Pulmonary artery endothelial cell (primary cell): Measurements from ENCODE around the gene TTLL11. TPM values are rescaled to one million over a fixed set of nuclear protein-coding genes. Genes with fewer than 3 reads are reported as not detected.
A peak's percentile ranks its signal among the peaks of the same experiment; 100 is the strongest.

ENCODE experiments used
- DNase-seq: peaks from one replicate; pipeline ENCODE4 v3.0.0-alpha.2; 2011; ENCODE audit warnings: low read depth, low spot score
- total RNA-seq: library from RNA; depleted of rRNA; stranded (reverse); fragments of >200 nt; gene quantifications from 2 replicates; pipeline ENCODE4 v1.2.3, GENCODE V29; 2014

The TTLL11 gene
- total RNA-seq, 1 donor from 2014 or later = 1.8 TPM

DNA sequence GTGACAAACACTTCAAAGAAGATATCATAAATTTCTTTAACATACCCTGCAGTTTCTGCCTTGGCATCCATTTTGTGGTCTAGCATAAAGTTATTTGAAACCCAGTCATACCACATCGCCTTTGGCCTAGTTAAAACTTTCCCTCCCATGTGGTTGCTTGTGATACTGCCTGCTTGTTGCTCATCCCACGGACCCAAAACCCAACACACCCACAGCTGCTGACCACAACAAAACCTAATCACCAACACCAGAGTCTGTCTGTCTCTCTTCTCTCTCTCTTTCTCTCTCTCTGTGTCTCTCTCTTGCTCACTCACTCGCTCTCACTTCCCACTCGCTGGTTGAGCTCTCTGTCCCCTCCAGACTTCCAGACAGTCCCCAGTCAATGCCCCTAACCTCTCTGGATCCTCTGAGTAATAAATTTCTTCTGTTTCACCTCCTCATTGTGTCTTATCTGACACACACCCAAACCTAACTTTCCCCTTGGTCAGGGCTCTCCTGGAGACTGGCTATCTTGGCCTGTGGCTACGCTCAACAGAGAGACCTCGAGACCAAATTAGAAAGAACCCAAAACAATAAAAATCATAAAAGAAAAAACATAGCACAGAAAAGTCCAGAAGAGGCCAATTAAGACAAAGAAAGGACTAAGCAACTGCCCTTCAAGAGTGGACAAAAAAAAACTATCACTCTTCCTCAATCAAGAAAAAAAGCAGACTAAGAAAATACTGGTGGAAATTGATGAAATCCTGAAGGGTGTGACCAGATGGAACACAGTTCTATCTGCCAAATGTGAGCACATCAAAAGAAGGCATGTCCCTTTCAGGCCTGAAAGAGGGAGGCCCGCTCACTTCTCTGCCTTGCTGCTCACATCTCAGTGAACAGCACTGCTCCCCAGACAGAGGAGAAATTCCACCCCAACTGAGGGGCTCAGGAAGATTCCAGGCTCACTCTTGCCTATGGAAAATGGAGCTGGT is 41.5 kb downstream of the TTLL11 start:
- no peak for DNase-seq

DNA sequence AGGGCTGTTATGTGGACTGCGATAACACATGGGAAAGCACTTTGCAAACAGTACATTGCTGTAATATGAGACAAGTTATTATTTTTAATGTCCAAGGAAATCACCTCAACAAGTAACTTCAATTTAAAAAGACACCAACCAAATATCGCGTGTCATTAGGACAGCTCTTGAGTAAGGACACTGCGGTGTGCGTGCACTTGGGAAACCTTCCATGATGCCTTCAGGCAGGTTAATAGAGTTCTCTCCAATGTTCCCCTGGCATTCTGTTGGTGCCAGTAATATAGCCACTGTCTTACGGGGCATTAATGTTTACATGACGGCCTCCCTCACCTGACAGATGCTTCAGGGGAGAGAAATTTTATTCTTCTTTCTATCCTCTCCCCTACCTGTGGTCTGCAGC is 42.9 kb downstream of the TTLL11 start:
- no peak for DNase-seq

DNA sequence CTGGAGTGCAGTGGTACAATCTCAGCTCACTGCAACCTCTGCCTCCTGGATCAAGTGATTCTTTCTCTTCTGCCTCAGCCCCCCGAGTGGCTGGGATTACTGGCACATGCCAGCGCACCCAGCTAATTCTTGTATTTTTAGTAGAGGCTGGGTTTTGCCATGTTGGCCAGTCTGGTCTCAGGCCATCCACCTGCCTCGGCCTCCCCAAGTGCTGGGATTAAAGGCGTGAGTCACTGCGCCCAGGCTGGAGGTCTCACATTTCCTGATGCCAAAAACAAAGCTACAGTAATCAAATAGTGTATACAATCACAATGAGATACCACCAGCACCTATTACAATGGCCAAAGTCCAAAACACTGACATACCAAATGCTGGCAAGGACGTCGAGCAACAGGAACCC is 51.1 kb downstream of the TTLL11 start:
- DNase-seq = no peak

DNA sequence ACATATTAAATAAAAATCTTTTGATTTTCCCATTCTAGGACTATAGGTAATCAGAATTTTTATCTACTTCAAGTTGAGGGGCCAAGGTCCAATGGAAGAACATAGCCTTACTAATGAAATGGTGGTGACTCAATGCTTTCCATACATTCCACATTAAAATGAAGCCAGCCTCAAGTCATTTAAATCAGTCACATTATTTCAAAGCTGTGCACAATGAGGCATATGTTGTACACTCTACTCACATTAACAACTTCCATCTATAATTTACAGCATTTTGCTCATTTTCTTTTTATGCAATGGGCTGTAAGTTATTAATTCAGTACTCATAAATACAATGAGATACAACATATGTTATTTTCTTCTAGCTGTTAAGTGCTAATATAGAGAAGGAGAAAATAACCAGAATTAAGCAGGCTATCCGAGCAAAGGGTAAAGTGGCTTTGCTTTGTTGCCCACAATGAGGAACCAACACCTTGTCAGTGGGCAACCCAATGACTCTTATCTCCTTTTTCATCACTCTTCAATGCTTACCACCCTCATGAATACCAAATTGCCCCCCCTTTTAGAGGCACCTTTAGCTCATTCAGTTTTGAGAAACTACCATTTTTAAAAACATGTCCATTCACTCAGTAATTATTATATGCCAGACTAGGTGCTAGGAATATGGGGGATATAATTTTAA is 52.4 kb downstream of the TTLL11 start:
- no peak for DNase-seq

DNA sequence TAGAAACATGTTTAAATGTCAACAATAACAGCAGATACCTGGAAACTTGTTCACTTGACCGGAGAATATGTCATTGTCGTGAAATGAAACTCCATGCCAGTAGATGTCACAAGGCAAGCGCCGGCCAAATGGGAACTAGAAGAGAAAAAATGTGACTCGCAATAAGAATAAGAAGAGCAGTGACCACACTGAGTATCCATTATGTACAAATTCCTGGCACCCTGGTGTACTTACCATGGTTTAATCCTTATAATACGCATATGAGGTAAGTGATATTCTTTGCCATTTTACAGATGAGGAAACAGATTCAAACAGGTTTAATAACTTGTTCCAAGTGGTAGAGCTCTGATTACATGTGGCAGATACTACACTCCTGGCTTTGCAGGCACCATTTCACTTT is 53.9 kb downstream of the TTLL11 start:
- DNase-seq = no peak

DNA sequence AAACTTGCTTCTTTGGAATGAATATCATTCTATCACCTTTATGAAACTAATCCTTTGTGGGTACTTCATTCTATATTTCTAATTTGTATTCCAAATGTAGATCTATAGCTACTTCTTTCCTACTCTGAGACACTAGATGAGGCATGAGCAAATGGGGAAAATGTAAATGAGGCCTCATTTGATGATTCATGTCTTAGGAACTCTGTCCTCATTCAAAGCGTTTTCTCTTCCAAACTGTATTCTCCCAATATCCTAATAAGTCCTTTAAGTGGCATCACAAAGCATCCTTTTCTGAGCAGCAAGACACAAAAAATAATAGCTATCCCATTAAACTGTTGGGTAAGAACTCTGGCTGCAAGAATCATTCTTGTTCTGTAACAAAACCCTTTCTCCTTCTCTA is 56.1 kb downstream of the TTLL11 start:
- no peak for DNase-seq

DNA sequence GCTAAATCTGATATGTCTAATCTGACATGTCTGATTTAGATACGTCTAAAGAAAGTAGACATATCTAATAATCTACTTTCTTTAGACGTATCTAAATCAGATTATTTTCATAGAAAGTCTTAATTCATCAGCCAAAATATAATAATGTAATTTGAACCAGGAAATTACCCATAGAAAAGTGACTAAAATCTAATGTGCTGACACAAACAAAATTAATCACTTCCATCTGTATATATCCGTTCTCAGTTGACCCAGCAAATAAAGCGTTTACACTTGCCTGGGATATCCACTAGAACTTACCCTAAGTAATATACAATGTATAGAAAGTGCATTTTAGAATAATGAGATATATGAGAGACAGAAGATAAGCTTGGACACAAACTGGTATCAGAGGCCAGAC is 56.7 kb downstream of the TTLL11 start:
- DNase-seq = no peak

DNA sequence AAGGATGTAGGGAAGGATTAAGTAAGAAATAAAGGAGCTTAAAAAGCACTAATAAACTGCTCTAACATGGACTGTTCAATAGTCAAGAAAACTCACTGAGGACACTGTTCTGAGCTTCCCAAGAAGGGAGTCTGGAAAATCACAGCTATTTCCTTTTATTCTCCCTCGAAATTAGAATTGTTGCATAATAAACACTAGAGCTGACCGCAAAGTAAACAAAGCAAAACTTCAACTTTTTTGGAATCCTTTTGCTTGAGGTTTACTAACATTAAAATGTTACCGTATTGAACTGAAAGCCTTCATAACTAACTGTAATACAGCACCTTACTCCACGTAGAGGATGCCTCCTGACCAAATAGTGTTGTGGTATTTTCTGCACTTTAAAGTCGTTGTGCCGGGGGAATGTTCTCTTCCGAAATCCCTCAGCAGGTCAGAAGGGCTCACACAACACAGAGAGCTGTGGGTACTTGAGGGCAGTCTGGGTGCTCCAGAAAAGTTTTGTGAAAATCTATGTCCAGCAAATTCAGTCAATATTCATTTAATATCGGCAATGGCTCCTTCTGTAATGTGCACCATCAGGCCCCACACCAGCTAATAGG is 59.2 kb downstream of the TTLL11 start:
- DNase-seq = no peak

DNA sequence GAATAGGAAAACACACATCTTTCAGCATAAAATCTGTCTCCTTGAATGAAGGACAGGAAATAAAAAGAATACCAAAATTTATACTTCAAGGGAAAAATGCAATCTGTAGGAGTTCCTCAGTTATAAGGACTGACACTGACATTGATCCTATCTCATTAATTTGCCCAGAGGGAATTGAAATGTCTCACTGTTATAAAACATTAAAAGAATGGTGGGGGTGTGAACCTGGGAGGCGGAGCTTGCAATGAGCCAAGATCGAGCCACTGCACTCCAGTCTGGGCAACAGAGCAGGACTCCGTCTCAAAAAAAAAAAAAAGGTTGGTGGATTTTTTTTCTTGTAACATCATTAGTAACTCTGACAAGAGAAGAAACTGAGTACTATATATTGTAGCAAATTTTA is 60.8 kb downstream of the TTLL11 start:
- no peak for DNase-seq

DNA sequence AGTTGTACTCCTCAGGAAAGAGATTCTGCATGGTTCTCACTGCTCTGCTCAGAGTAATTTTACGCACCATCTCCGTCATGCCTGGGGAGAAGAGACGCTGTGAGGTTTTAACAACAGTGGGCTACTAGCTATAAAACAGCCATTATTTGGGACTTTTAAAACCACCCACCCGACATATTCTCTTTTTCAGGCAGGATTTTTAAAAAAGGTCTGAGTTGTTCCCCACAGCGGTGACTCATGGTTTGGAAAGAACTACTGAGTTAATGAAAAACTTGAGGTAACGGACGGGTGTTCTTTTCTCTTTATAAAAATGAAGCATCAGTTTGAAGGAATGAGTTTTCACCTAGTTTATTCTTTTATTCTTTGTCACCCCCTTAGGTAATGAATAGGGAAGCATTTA is 61.3 kb downstream of the TTLL11 start:
- no peak for DNase-seq

DNA sequence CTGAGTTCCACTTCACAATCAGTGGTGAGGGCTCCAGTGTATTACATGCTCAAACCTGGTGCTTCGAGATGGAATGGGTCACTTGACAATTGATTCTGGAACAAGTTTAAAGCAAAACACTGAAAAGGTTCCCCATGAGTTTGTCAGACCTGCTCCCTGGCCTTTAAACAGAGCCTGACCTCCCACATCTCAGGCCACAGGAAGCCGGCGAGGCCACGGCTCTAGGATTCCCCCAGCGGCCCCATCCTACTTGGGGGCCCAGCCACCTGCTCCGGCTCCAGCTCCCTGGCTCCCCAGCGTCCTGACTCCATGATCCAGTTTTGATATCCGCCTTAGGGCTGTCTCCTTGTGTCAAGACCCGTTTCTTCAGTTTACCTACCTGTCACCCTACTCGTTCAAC is 62.0 kb downstream of the TTLL11 start:
- no peak for DNase-seq

DNA sequence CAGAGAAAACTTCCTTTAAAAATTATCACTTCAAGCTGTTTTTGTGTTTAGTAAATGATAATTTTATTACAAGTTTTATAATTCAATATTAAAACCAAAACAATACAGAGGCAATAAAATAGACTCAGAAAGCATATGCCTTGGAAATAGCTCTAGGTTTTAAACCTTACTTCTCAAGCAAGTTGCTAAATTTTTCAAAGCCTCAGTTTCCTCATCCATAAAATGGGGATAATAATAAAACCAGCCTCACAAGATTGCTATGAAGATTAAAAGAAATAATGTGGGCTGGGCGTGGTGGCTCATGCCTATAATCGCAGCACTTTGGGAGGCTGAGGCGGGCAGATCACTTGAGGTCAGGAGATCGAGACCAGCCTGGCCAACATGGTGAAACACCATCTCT is 62.8 kb downstream of the TTLL11 start:
- DNase-seq = no peak

DNA sequence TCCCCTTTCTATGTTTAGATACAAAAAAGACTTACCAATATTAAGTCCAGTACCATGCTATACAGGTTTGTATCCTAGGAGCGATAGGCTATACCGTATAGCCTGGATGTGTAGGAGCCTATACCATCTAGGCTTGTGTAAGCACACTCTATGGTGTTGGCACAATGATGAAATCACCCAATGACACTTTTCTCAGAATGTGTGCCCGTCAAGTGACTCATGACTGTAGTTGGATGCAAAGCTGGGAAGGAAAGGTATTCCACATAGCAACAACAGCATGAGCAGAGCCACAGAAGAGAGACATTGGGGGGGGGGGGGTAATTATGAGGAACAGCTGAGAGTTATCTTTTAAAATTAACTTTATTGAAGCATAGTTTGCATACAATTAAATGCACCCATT is 63.2 kb downstream of the TTLL11 start:
- no peak for DNase-seq

DNA sequence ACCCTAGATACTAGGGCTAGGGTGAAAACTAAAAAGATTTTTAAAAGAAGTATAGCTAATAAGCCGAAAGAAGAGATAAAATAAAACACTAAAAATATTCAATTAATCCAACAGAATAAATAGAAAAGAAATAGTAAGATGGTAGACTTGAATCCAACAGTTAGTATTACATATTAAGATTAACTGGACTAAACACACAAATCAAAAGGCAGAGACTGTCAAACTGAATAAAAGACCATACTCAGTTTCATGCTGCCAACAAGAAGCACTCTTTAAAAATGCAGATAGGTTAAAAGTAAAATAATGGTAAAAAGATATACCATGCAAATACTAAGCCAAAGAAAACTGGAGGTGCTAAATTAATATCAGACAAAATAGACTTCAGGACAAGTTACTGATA is 65.0 kb downstream of the TTLL11 start:
- no peak for DNase-seq

DNA sequence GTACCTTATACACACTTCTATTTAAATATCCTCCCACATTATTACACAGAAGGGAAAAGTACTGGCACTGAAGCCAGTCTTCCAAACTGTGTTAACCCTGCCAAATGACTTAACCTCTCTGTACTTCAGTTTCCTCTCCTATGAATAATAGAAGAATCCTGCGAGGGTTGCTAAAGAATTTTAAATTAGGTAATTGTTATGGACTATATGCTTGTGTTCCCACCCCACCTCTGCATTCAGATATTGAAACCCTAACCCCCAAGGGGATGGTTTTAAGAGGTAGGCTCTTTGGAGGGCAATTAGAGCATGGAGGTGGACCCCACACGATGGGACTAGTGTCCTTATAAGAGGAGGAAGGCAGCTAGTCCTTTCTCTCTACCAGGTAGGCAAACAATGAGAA is 72.7 kb downstream of the TTLL11 start:
- DNase-seq = no peak

DNA sequence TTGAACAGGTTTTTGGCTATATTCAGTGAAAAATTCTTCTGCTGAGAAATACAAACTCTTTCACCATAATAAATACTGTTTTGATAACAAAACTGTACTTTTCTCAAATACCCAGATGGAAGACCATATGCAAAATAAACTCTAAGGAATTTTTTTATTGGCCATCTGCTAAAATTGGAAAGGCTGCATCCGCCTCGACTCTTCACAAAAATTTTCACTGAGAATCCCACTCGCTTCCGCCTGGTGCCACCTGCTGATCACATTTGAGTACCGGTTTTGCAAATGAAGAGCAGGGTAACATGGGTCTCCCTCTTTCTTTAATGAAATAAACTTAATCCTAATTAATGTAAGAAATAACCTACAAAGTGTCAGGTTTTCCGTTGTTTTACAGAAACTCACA is 76.4 kb downstream of the TTLL11 start:
- DNase-seq = no peak

DNA sequence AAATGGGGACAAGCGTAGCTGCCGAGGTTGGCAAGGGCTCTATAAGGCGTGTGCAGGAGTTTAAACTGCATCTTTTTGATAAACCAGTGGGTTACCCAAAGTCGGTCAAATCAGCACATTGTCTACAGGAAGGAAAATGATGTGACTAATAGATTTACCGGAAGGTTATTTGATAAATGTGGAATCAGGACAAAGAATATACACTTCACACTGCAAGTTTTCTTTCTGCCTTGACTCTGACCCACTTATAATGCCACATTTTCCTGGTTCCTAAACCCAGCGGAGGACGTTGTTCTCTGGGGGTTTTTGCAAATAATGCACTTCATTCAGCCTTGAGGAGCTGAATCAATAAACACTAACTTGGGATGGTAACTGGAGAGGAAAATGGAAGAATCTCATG is 76.8 kb downstream of the TTLL11 start:
- peak; percentile 15 for DNase-seq

DNA sequence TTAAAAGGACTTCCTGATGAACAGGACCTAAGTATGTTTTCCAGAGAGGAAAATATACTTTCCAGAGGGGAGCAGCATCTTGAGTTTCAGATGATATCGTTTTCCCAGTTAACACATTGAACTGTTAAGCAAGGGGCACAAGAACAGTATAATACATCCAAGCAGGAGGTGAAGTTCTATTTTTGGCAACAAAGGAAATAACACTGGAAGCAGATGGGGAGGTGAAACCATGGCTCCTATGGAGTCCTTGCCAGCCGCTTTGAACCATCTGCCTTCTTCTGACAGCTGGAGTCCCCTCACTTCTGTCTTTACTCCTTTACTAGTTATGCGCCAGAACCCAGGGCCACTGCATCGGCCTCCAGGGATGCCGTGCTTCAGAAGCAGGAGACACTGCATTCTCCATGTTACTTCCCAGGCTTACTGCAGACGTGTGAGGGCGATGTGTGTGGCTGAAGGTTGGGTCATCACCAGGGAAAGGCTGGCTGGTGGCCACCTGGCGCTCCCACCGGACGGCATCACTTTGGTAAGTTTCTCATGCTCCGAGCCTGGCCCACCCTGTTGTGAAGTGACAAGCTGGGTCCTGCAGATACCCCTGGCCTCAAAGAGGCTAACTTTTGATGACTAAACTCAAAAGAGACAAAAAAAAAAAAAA is 77.8 kb downstream of the TTLL11 start:
- no peak for DNase-seq

DNA sequence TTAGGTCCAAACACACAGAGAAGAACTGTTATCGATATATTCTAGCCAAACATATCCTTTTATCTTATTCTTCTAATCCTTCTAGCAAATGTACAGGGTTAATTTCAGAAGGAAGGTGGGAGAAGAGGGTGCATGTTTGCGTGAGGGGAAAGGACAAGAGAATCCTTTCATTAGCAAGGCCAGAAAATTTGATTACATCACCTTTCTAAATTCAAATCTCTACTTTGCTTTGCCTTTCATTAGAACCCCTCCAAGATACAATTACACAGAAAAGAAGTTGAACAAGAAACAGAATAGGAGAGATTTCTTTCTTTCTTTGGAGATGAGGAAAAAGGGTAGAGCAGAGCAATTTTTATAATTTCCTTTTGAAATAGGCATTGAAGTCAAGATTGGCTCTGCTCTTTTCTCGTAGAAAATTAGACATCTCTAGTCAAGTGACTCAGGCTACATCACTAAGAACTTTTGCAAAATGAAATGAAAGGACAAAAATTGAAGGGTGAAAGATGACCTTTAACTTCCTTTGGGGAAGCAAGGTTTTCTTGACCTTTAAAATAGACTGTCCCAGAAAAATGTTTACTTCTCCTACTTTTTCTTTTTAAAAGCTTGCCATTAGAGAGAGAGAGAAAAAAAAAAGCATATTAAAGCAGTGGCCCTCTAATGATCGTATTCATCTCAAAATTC is 81.2 kb downstream of the TTLL11 start:
- DNase-seq = no peak

DNA sequence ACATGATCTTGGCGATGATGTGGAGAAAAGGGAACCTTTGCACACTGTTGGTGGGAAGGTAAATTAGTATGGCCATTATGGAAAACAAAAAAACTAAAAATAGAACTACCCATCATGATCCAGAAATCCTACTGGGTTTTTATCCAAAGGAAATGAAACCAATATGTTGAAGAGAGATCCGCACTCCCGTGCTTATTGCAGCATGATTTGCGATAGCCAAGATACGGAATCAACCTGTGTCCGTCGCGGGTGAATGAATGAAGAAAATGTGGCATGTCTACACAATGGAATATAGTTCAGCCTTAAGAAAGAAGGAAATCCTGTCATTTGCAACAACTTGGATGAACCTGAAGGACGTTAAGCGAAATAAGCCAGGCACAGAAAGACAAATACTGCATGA is 84.5 kb downstream of the TTLL11 start:
- DNase-seq = no peak

DNA sequence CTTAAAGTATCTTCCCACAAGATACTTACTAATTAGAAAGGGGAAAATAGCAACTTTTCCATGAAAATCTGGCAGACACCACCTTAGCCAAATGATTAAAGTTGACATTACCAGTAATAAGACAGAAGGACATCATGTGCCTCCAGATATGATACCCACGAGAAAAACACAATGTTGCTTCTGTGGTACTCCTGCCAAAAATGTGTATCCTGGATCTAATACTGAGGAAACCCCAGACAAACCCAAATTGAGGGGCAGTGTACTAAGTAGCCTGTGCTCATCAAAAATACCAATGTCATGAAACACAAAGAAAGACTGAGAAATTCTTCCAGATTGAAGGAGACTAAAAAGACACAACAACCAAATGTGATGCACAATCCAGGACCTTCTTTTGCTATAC is 85.3 kb downstream of the TTLL11 start:
- DNase-seq = no peak
